Smooth muscle cell of trachea (primary cell): ENCODE data around the gene PCK2. TPM values are rescaled to one million over a fixed set of nuclear protein-coding genes. Genes with fewer than 3 reads are reported as not detected.

Experiments
- total RNA-seq: library from RNA; depleted of rRNA; stranded (reverse); fragments of >200 nt; gene quantifications from 2 replicates; pipeline ENCODE4 v1.2.1, GENCODE V29; 2014

The PCK2 gene
- 25.0 and 35.4 TPM in 2 replicates for total RNA-seq

DNA sequence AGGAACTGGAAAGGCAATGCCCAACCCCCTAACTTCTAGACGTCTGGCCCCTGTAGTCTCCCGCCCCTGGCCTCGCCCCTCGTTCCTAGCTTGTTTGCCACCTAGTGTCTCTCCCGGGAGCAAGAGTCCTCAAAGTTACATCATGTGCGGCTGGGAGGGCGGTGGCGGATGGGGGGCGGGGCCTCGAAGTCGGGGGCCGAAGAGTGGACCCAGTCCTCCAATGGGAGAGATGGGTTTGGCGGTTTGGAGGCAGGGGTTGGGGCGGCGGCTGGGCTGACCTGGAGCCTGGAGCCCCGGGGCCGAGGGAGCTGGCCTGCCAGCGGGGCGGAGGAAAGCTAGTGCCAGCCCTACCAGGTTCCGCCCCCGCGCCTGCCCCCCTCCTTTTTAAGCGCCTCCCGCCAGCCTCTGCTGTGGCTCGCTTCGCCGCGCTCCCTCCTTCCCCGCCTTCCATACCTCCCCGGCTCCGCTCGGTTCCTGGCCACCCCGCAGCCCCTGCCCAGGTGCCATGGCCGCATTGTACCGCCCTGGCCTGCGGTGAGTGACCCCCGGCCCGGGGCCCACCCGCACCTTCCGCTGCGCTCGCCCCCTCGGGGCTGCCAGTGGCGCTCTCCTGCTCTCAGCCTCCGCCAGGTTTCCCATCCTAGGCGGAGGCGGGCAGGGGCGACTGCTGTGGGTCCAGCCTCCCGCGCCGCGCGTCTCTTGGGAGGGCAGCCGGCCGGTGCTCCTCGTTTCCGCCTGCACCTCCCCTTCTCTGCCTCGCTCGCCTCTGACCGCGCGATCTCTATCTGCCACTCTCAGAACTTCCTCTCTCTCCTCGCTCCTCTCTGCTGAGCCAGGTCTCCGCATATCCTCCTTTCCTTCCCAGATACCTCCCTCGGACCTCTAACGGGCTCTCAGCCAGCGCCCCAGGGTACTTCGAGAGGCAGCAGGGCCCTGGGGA lies at the start of gene PCK2:
Gene PCK2 (plus strand): TSS at position 411 of the 940 bp plus-strand sequence. CDS start 95 bp downstream, at position 506.

DNA sequence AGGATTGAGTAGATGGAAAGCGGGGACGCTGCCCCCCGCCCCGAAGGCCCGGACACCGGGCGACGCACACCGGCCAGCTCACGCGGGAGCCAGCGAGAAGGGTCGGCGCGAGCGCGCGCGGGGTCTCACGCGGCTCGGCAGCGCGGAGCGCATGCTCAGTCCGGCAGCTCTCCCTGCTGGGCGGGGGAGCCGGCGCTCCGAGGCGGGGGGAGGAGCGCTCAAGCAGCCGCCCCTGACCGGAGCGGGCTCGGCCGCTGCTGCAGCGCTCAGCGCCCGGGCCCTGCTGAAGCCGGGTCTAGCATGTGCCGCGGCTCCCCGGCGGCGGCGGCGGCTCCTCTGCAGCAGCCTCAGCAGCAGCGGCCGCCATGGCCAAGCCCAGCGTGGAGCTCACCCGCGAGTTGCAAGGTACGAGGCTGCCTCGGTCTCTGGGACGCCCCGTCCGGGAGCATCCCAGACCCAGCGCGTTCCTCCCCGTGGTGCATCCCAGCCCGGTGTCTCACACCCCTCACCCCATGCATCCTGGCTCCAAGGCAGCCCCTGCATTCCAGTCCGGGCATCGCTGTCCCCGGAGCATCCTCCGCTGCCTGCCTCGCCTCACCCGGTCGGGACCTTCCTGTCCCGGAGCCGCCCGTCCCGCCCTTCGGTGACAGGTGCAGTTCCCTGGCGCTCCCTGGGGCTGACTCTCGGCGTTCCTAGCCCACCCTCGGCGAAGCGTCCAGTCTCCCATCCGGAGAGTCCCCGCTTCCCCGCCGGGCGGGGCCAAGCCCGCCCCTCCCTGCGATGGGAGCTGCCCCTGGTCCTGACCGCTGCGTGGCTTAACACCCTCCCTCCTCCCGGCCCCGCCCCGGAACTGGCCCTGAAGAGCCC lies 42.1 kb upstream of the PCK2 start, which contains the start of gene CARMIL3:
Gene CARMIL3 (plus strand): TSS at position 221 of the 867 bp plus-strand sequence. CDS start 145 bp downstream, at position 366.

GRCh38 chr14:24071144-24071697 lies 22.9 kb upstream of the PCK2 start, which contains the start of gene CPNE6:
TSS of gene CPNE6 (plus strand) at chr14:24071562. CDS start at chr14:24072937, 1,375 bp downstream.

GRCh38 chr14:24114532-24115421 lies 20.7 kb downstream of the PCK2 start, which contains the start of the genes DCAF11 and NRL:
TSS of gene DCAF11 (plus strand) at chr14:24114777. CDS start at chr14:24115595, 818 bp downstream.
TSS of gene NRL (minus strand) at chr14:24114949. CDS start at chr14:24082848, 32,101 bp downstream.

DNA sequence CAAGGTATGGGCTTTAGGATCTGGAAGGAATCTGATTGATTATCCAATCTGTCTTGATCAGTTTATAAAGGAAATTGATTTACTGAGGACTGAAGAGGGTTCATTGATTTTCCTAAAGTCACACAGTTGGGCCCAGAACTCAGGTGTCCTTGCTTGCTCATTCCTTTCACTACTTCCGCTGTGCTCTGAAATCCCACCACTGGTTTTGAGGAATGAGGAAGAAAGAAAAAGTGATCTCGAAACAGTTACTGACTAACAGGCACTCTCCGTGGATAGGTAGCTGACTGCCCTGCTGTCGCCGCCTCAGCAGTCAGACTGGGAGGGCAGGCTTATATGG lies 36.2 kb downstream of the PCK2 start, which contains the start of gene FITM1:
Gene FITM1 (plus strand): TSS at position 280 of the 337 bp plus-strand sequence. CDS start 905 bp downstream, outside the sequence.

GRCh38 chr14:24135834-24136683 lies 41.9 kb downstream of the PCK2 start, which contains the start of gene PSME1:
TSS of gene PSME1 (plus strand) at chr14:24136194. CDS start at chr14:24136263, 69 bp downstream.

GRCh38 chr14:24141097-24141880 lies 47.2 kb downstream of the PCK2 start, which contains the start of gene EMC9:
TSS of gene EMC9 (minus strand) at chr14:24141591. CDS start at chr14:24141304, 287 bp downstream.

DNA sequence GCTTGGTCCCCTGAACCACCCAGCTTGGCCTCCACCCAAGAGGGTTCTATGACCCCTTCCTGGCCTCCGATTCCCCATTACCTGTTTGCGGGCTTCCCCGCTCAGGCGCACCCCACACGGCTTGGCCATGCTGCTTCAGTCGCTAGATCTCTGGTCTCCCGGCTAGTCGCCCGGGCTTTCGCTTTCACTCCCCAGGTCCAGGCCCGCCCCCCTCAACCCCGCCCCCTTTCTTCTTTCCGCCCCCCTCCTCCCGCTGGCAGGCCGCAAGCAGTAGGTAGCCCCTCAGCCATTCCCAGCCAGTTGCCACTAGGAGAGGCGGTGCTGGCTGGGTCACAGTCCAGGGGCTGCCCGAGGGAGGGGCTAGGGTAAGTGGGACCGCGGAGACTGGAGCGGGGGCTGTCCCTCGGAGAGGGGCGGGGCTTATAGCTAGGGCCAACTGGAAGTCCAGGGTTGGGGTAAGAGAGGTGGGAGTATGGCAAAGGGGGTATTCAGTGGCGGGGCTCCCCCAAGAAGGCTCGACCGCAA lies 52.4 kb downstream of the PCK2 start, which contains the start of gene PSME2:
Gene PSME2 (minus strand): TSS at position 158 of the 525 bp plus-strand sequence. CDS start 29 bp downstream, at position 129.

DNA sequence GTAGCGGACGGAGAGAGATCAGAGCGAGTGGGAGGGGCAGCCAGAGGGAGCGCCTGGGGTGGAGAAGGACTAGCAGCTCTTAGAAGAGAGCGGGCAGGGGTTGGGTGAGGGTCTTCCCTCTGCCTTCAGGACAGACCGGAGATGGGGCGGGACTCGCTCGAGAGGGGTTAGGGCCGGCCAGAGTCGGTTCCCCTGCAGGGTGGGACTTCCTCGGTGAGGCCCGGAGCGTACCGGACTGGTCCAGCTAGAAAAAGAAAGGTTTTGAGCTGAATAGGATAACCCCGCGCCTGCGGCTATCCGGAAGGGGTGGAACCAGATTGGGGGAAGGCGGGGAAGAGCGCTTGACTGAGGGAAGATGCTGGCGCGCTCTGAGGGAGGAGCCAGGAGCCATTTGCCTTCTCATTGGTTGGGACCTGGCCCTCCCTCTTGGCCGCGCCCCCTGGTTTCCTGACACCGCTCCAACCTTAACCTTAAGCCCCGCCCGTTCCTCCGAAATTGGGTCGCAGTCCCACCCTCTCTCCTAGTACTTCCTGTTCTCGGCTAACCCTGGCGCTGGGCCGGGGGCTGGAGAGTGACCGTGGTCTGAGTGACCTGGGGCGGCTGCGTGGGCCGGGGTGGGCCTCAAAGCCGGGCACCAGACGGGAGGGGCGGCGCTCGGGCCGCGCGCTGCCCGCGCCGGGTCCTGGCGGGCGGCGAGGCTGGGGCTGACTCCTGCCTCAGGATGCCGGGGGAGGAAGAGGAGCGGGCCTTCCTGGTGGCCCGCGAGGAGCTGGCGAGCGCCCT lies 53.1 kb downstream of the PCK2 start, which contains the start of gene RNF31:
Gene RNF31 (plus strand): TSS at position 521 of the 783 bp plus-strand sequence. CDS start 201 bp downstream, at position 722.

Other genes starting within 250 kb of the PCK2 start
- 47.6 and 55.0 TPM in 2 replicates for gene DHRS4, start 140.5 kb upstream of the PCK2 start, total RNA-seq
- 18.5 and 25.0 TPM in 2 replicates for gene DHRS4L2, start 105.4 kb upstream of the PCK2 start, total RNA-seq
- gene CARMIL3, start 42.3 kb upstream of the PCK2 start, total RNA-seq: 0.15 and 0.33 TPM in 2 replicates
- gene CPNE6, start 22.7 kb upstream of the PCK2 start, total RNA-seq: not detected in 2 replicates
- gene DCAF11, start 20.5 kb downstream of the PCK2 start, total RNA-seq: 69.5 and 88.2 TPM in 2 replicates
- 0.83 and 0.87 TPM in 2 replicates for gene NRL, start 20.6 kb downstream of the PCK2 start, total RNA-seq
- 0.33 and 0.44 TPM in 2 replicates for gene FITM1, start 36.3 kb downstream of the PCK2 start, total RNA-seq
- 132 and 143 TPM in 2 replicates for gene PSME1, start 41.9 kb downstream of the PCK2 start, total RNA-seq
- gene EMC9, start 47.3 kb downstream of the PCK2 start, total RNA-seq: 11.1 and 25.2 TPM in 2 replicates
- 87.2 and 117 TPM in 2 replicates for gene PSME2, start 52.3 kb downstream of the PCK2 start, total RNA-seq
- gene RNF31, start 53.2 kb downstream of the PCK2 start, total RNA-seq: 35.5 and 57.9 TPM in 2 replicates
- 87.8 and 104 TPM in 2 replicates for gene IRF9, start 67.0 kb downstream of the PCK2 start, total RNA-seq
- gene REC8, start 77.8 kb downstream of the PCK2 start, total RNA-seq: 1.8 and 2.3 TPM in 2 replicates
- gene IPO4, start 94.5 kb downstream of the PCK2 start, total RNA-seq: 39.4 and 47.6 TPM in 2 replicates
- 87.0 and 90.6 TPM in 2 replicates for gene TM9SF1, start 101.1 kb downstream of the PCK2 start, total RNA-seq
- gene TSSK4, start 111.4 kb downstream of the PCK2 start, total RNA-seq: not detected in 2 replicates
- gene CHMP4A, start 119.2 kb downstream of the PCK2 start, total RNA-seq: 27.6 and 44.5 TPM in 2 replicates
- 11.1 and 25.5 TPM in 2 replicates for gene MDP1, start 121.8 kb downstream of the PCK2 start, total RNA-seq
- gene NEDD8, start 138.1 kb downstream of the PCK2 start, total RNA-seq: 143 and 203 TPM in 2 replicates
- 94.2 and 119 TPM in 2 replicates for gene GMPR2, start 138.6 kb downstream of the PCK2 start, total RNA-seq
- 68.9 and 83.2 TPM in 2 replicates for gene TINF2, start 148.3 kb downstream of the PCK2 start, total RNA-seq
- gene TGM1, start 168.9 kb downstream of the PCK2 start, total RNA-seq: 0.83 and 1.5 TPM in 2 replicates
- gene RABGGTA, start 177.3 kb downstream of the PCK2 start, total RNA-seq: 23.3 and 31.6 TPM in 2 replicates
- gene DHRS1, start 205.5 kb downstream of the PCK2 start, total RNA-seq: 19.8 and 22.1 TPM in 2 replicates
- 19.3 and 25.1 TPM in 2 replicates for gene NOP9, start 205.5 kb downstream of the PCK2 start, total RNA-seq
- gene CIDEB, start 213.7 kb downstream of the PCK2 start, total RNA-seq: 1.5 and 2.6 TPM in 2 replicates
- 3.8 and 4.6 TPM in 2 replicates for gene LTB4R2, start 215.8 kb downstream of the PCK2 start, total RNA-seq
- gene LTB4R, start 217.2 kb downstream of the PCK2 start, total RNA-seq: 0.87 and 4.1 TPM in 2 replicates
- gene ADCY4, start 240.8 kb downstream of the PCK2 start, total RNA-seq: 9.6 and 11.7 TPM in 2 replicates
- 2.9 and 6.8 TPM in 2 replicates for gene RIPK3, start 245.7 kb downstream of the PCK2 start, total RNA-seq